Measurements from ENCODE around the gene PALLD. TPM values are rescaled to one million over a fixed set of nuclear protein-coding genes. Genes with fewer than 3 reads are reported as not detected.

PALLD gene
- total and polyA plus RNA-seq, 2 donors: 24.3 to 83.0 TPM

- 97% methylated on average over 1 of the region's 1 CpG for WGBS
- no peak overlapping the region for H3K27ac ChIP-seq (ENCODE audit: low read depth in 1 of 2, low read length in 1 of 2)
- H3K9me3 ChIP-seq (ENCODE audit: control insufficient read depth in 2 of 2, insufficient read depth in 1 of 2, low read length in 1 of 2): no peaks in the 10 kb centered on the region
- no peak for DNase-seq (ENCODE audit: low read depth in 6 of 9, low spot score in 9 of 9)
- no peak overlapping the region for H3K4me3 ChIP-seq (ENCODE audit: low read length in 2 of 2)
- no peaks in the 10 kb centered on the region for H3K36me3 ChIP-seq (ENCODE audit: control insufficient read depth in 2 of 2, insufficient read depth in 2 of 2, low read length in 1 of 2)
- no peaks in the 10 kb centered on the region for H3K27me3 ChIP-seq (ENCODE audit: control insufficient read depth in 2 of 2, insufficient read depth in 1 of 2, low read length in 1 of 2)
- no peaks in the 10 kb centered on the region for H3K4me1 ChIP-seq (ENCODE audit: control insufficient read depth in 2 of 2, insufficient read depth in 2 of 2, low read length in 2 of 2)
Measured at GRCh38 chr4:168769837-168770236, 273.0 kb downstream of the PALLD start.

- no peaks in the 10 kb centered on the region for H3K4me1 ChIP-seq (ENCODE audit: control insufficient read depth in 2 of 2, insufficient read depth in 2 of 2, low read length in 2 of 2)
- H3K4me3 ChIP-seq (ENCODE audit: low read length in 2 of 2): no peak overlapping the region
- no peak for DNase-seq (ENCODE audit: low read depth in 6 of 9, low spot score in 9 of 9)
- no peaks in the 10 kb centered on the region for H3K36me3 ChIP-seq (ENCODE audit: control insufficient read depth in 2 of 2, insufficient read depth in 2 of 2, low read length in 1 of 2)
- no peak overlapping the region for H3K27ac ChIP-seq (ENCODE audit: low read depth in 1 of 2, low read length in 1 of 2)
- over 99% methylated on average over 2 of the region's 2 CpGs for WGBS
- no peaks in the 10 kb centered on the region for H3K27me3 ChIP-seq (ENCODE audit: control insufficient read depth in 2 of 2, insufficient read depth in 1 of 2, low read length in 1 of 2)
- no peaks in the 10 kb centered on the region for H3K9me3 ChIP-seq (ENCODE audit: control insufficient read depth in 2 of 2, insufficient read depth in 1 of 2, low read length in 1 of 2)
Measured at GRCh38 chr4:168771251-168771650, 274.4 kb downstream of the PALLD start.

GRCh38 chr4:168773388-168774195 is 276.7 kb downstream of the PALLD start:
- DNase-seq (ENCODE audit: low read depth in 6 of 9, low spot score in 9 of 9): no peak
- Histone ChIP-seq H3K4me1 (ENCODE audit: control insufficient read depth in 2 of 2, insufficient read depth in 2 of 2, low read length in 2 of 2) (no peaks in the 10 kb centered on the region), H3K9me3 (ENCODE audit: control insufficient read depth in 2 of 2, insufficient read depth in 1 of 2, low read length in 1 of 2) (no peaks in the 10 kb centered on the region), H3K4me3 (ENCODE audit: low read length in 2 of 2) (no peak overlapping the region), H3K27me3 (ENCODE audit: control insufficient read depth in 2 of 2, insufficient read depth in 1 of 2, low read length in 1 of 2) (no peaks in the 10 kb centered on the region), H3K27ac (ENCODE audit: low read depth in 1 of 2, low read length in 1 of 2) (no peak overlapping the region), H3K36me3 (ENCODE audit: control insufficient read depth in 2 of 2, insufficient read depth in 2 of 2, low read length in 1 of 2) (no peaks in the 10 kb centered on the region)
- WGBS: 95% methylated on average over 12 of the region's 12 CpGs

- DNase-seq (ENCODE audit: low read depth in 6 of 9, low spot score in 9 of 9): no peak
- no peak overlapping the region for H3K4me3 ChIP-seq (ENCODE audit: low read length in 2 of 2)
- no peaks in the 10 kb centered on the region for H3K36me3 ChIP-seq (ENCODE audit: control insufficient read depth in 2 of 2, insufficient read depth in 2 of 2, low read length in 1 of 2)
- H3K27ac ChIP-seq (ENCODE audit: low read depth in 1 of 2, low read length in 1 of 2): no peak overlapping the region
- no peaks in the 10 kb centered on the region for H3K27me3 ChIP-seq (ENCODE audit: control insufficient read depth in 2 of 2, insufficient read depth in 1 of 2, low read length in 1 of 2)
- peaks cover 0 to 3% of the 10 kb centered on the region in 2 donors for H3K4me1 ChIP-seq (ENCODE audit: control insufficient read depth in 2 of 2, insufficient read depth in 2 of 2, low read length in 2 of 2)
- no peaks in the 10 kb centered on the region for H3K9me3 ChIP-seq (ENCODE audit: control insufficient read depth in 2 of 2, insufficient read depth in 1 of 2, low read length in 1 of 2)
Measured at GRCh38 chr4:168776382-168776781, 279.5 kb downstream of the PALLD start.

GRCh38 chr4:168777277-168777965 is 280.6 kb downstream of the PALLD start:
- WGBS: 83% methylated on average over 4 of the region's 4 CpGs
- H3K4me3 ChIP-seq (ENCODE audit: low read length in 2 of 2): no peak overlapping the region
- no peaks in the 10 kb centered on the region for H3K27me3 ChIP-seq (ENCODE audit: control insufficient read depth in 2 of 2, insufficient read depth in 1 of 2, low read length in 1 of 2)
- H3K9me3 ChIP-seq (ENCODE audit: control insufficient read depth in 2 of 2, insufficient read depth in 1 of 2, low read length in 1 of 2): no peaks in the 10 kb centered on the region
- no peak overlapping the region for H3K27ac ChIP-seq (ENCODE audit: low read depth in 1 of 2, low read length in 1 of 2)
- no peak for DNase-seq (ENCODE audit: low read depth in 6 of 9, low spot score in 9 of 9)
- no peaks in the 10 kb centered on the region for H3K36me3 ChIP-seq (ENCODE audit: control insufficient read depth in 2 of 2, insufficient read depth in 2 of 2, low read length in 1 of 2)
- peaks cover 0 to 4% of the 10 kb centered on the region in 2 donors for H3K4me1 ChIP-seq (ENCODE audit: control insufficient read depth in 2 of 2, insufficient read depth in 2 of 2, low read length in 2 of 2)

- H3K4me3 ChIP-seq (ENCODE audit: low read length in 2 of 2): no peak overlapping the region
- DNase-seq (ENCODE audit: low read depth in 6 of 9, low spot score in 9 of 9): no peak
- H3K9me3 ChIP-seq (ENCODE audit: control insufficient read depth in 2 of 2, insufficient read depth in 1 of 2, low read length in 1 of 2): no peaks in the 10 kb centered on the region
- H3K27me3 ChIP-seq (ENCODE audit: control insufficient read depth in 2 of 2, insufficient read depth in 1 of 2, low read length in 1 of 2): no peaks in the 10 kb centered on the region
- 95% methylated on average over 4 of the region's 4 CpGs for WGBS
- peaks cover 0 to 4% of the 10 kb centered on the region in 2 donors for H3K4me1 ChIP-seq (ENCODE audit: control insufficient read depth in 2 of 2, insufficient read depth in 2 of 2, low read length in 2 of 2)
- H3K27ac ChIP-seq (ENCODE audit: low read depth in 1 of 2, low read length in 1 of 2): peak overlapping the region; percentile 32 to 37
- no peaks in the 10 kb centered on the region for H3K36me3 ChIP-seq (ENCODE audit: control insufficient read depth in 2 of 2, insufficient read depth in 2 of 2, low read length in 1 of 2)
Measured at GRCh38 chr4:168781341-168781740, 284.5 kb downstream of the PALLD start.

GRCh38 chr4:168781926-168782325 is 285.1 kb downstream of the PALLD start:
- Histone ChIP-seq H3K36me3 (ENCODE audit: control insufficient read depth in 2 of 2, insufficient read depth in 2 of 2, low read length in 1 of 2) (no peaks in the 10 kb centered on the region), H3K27ac (ENCODE audit: low read depth in 1 of 2, low read length in 1 of 2) (no peak overlapping the region), H3K9me3 (ENCODE audit: control insufficient read depth in 2 of 2, insufficient read depth in 1 of 2, low read length in 1 of 2) (no peaks in the 10 kb centered on the region), H3K27me3 (ENCODE audit: control insufficient read depth in 2 of 2, insufficient read depth in 1 of 2, low read length in 1 of 2) (no peaks in the 10 kb centered on the region), H3K4me1 (ENCODE audit: control insufficient read depth in 2 of 2, insufficient read depth in 2 of 2, low read length in 2 of 2) (peaks cover 0 to 4% of the 10 kb centered on the region in 2 donors), H3K4me3 (ENCODE audit: low read length in 2 of 2) (no peak overlapping the region)
- DNase-seq (ENCODE audit: low read depth in 6 of 9, low spot score in 9 of 9): no peak
- WGBS: 93% methylated on average over 4 of the region's 4 CpGs

- no peaks in the 10 kb centered on the region for H3K9me3 ChIP-seq (ENCODE audit: control insufficient read depth in 2 of 2, insufficient read depth in 1 of 2, low read length in 1 of 2)
- no peak overlapping the region for H3K27ac ChIP-seq (ENCODE audit: low read depth in 1 of 2, low read length in 1 of 2)
- H3K27me3 ChIP-seq (ENCODE audit: control insufficient read depth in 2 of 2, insufficient read depth in 1 of 2, low read length in 1 of 2): no peaks in the 10 kb centered on the region
- no peak overlapping the region for H3K4me3 ChIP-seq (ENCODE audit: low read length in 2 of 2)
- no peak for DNase-seq (ENCODE audit: low read depth in 6 of 9, low spot score in 9 of 9)
- WGBS: 97% methylated on average over 5 of the region's 5 CpGs
- H3K4me1 ChIP-seq (ENCODE audit: control insufficient read depth in 2 of 2, insufficient read depth in 2 of 2, low read length in 2 of 2): peaks cover 0 to 4% of the 10 kb centered on the region in 2 donors
- H3K36me3 ChIP-seq (ENCODE audit: control insufficient read depth in 2 of 2, insufficient read depth in 2 of 2, low read length in 1 of 2): no peaks in the 10 kb centered on the region
Measured at GRCh38 chr4:168782439-168782838, 285.6 kb downstream of the PALLD start.

- no peaks in the 10 kb centered on the region for H3K27me3 ChIP-seq (ENCODE audit: control insufficient read depth in 2 of 2, insufficient read depth in 1 of 2, low read length in 1 of 2)
- peaks cover 0 to 4% of the 10 kb centered on the region in 2 donors for H3K4me1 ChIP-seq (ENCODE audit: control insufficient read depth in 2 of 2, insufficient read depth in 2 of 2, low read length in 2 of 2)
- no peak overlapping the region for H3K27ac ChIP-seq (ENCODE audit: low read depth in 1 of 2, low read length in 1 of 2)
- no peaks in the 10 kb centered on the region for H3K9me3 ChIP-seq (ENCODE audit: control insufficient read depth in 2 of 2, insufficient read depth in 1 of 2, low read length in 1 of 2)
- H3K4me3 ChIP-seq (ENCODE audit: low read length in 2 of 2): no peak overlapping the region
- 98% methylated on average over 10 of the region's 10 CpGs for WGBS
- DNase-seq (ENCODE audit: low read depth in 6 of 9, low spot score in 9 of 9): no peak
- H3K36me3 ChIP-seq (ENCODE audit: control insufficient read depth in 2 of 2, insufficient read depth in 2 of 2, low read length in 1 of 2): no peaks in the 10 kb centered on the region
Measured at GRCh38 chr4:168784786-168785461, 288.1 kb downstream of the PALLD start.
